Measurements from ENCODE around the gene CNN1. TPM values are rescaled to one million over a fixed set of nuclear protein-coding genes. Genes with fewer than 3 reads are reported as not detected.
"Not testable (repeated sequence)": the region's sequence is repeated elsewhere in the genome, so short reads cannot be mapped to it uniquely, and the experiment has no call there.

CNN1 gene
- total RNA-seq, 4 donors from 2014 or later: 19.9 to 31.6 (median 24.2) TPM

GRCh38 chr19:11566164-11566563 lies 27.5 kb downstream of the CNN1 start:
- WGBS: 66% methylated on average over 2 of the region's 2 CpGs
- no peak for TF ChIP-seq EP300 (IDR thresholded peaks at IDR 0.05)
- no peak for TF ChIP-seq CTCF (IDR thresholded peaks at IDR 0.05)
- TF ChIP-seq POLR2AphosphoS5 (IDR thresholded peaks at IDR 0.05): no peak
- TF ChIP-seq POLR2A (IDR thresholded peaks at IDR 0.05): no peak
- H3K4me1 ChIP-seq: no peaks in the 10 kb centered on the region

GRCh38 chr19:11570039-11570462 lies 31.4 kb downstream of the CNN1 start:
- Histone ChIP-seq H3K27ac (no peak overlapping the region), H3K36me3 (no peaks in the 10 kb centered on the region), H3K4me1 (no peaks in the 10 kb centered on the region), H3K4me3 (no peak overlapping the region), H3K9me3 (no peaks in the 10 kb centered on the region), H3K27me3 (no peaks in the 10 kb centered on the region)
- 67% methylated on average over 5 of the region's 5 CpGs for WGBS
- DNase-seq (ENCODE audit: low spot score in 2 of 2): no peak
- no peak for TF ChIP-seq EP300 (IDR thresholded peaks at IDR 0.05)

More at GRCh38 chr19:11566164-11566563, 27.5 kb downstream of the CNN1 start:
- H3K27me3 ChIP-seq: no peaks in the 10 kb centered on the region
- no peak overlapping the region for H3K4me3 ChIP-seq
- H3K9me3 ChIP-seq: no peaks in the 10 kb centered on the region
- H3K36me3 ChIP-seq: no peaks in the 10 kb centered on the region
- no peak for DNase-seq (ENCODE audit: low spot score in 2 of 2)
- no peak overlapping the region for H3K27ac ChIP-seq

- WGBS: 77% methylated on average over 6 of the region's 6 CpGs
Measured at GRCh38 chr19:11573354-11573753, 34.7 kb downstream of the CNN1 start.

GRCh38 chr19:11573763-11574162 lies 35.1 kb downstream of the CNN1 start:
- H3K4me1 ChIP-seq: peaks cover 15% of the 10 kb centered on the region
- not testable (repeated sequence) for H3K9me3 ChIP-seq; H3K36me3 ChIP-seq; H3K4me3 ChIP-seq; H3K27me3 ChIP-seq; DNase-seq (ENCODE audit: low spot score in 2 of 2); H3K27ac ChIP-seq
- 88% methylated on average over 4 of the region's 4 CpGs for WGBS

More at GRCh38 chr19:11573354-11573753, 34.7 kb downstream of the CNN1 start:
- not testable (repeated sequence) for DNase-seq (ENCODE audit: low spot score in 2 of 2); H3K9me3 ChIP-seq; H3K4me3 ChIP-seq; H3K27me3 ChIP-seq; H3K36me3 ChIP-seq; H3K27ac ChIP-seq
- H3K4me1 ChIP-seq: peaks cover 11% of the 10 kb centered on the region

GRCh38 chr19:11574689-11575088 lies 36.0 kb downstream of the CNN1 start:
- Histone ChIP-seq H3K36me3 (no peaks in the 10 kb centered on the region), H3K4me1 (peaks cover 18% of the 10 kb centered on the region), H3K4me3 (no peak overlapping the region), H3K27me3 (peaks cover 3% of the 10 kb centered on the region), H3K27ac (no peak overlapping the region), H3K9me3 (no peaks in the 10 kb centered on the region)
- TF ChIP-seq POLR2A (IDR thresholded peaks at IDR 0.05): no peak
- no peak for TF ChIP-seq EP300 (IDR thresholded peaks at IDR 0.05)
- TF ChIP-seq POLR2AphosphoS5 (IDR thresholded peaks at IDR 0.05): no peak
- no peak for TF ChIP-seq CTCF (IDR thresholded peaks at IDR 0.05)
- DNase-seq (ENCODE audit: low spot score in 2 of 2): no peak
- 80% methylated on average over 8 of the region's 9 CpGs for WGBS

GRCh38 chr19:11576227-11576626 lies 37.6 kb downstream of the CNN1 start:
- 86% methylated on average over 7 of the region's 15 CpGs for WGBS
- Histone ChIP-seq H3K27ac (no peak overlapping the region), H3K36me3 (no peaks in the 10 kb centered on the region), H3K4me1 (peaks cover 30% of the 10 kb centered on the region), H3K9me3 (no peaks in the 10 kb centered on the region), H3K4me3 (no peak overlapping the region), H3K27me3 (peaks cover 3% of the 10 kb centered on the region)
- TF ChIP-seq EP300 (IDR thresholded peaks at IDR 0.05) (no peak), POLR2AphosphoS5 (IDR thresholded peaks at IDR 0.05) (no peak), CTCF (IDR thresholded peaks at IDR 0.05) (no peak), POLR2A (IDR thresholded peaks at IDR 0.05) (no peak)
- DNase-seq (ENCODE audit: low spot score in 2 of 2): no peak
